GM12878 (cell line): ENCODE data around the gene GBA3. TPM values are rescaled to one million over a fixed set of nuclear protein-coding genes. Genes with fewer than 3 reads are reported as not detected.

Source experiments
- ATAC-seq: fragments of 200-7000 bp; cut with Tn5 transposase; 3 replicates; pipeline ENCODE4 v1.9.1; 2020; ENCODE audit warnings: mild to moderate bottlenecking, moderate library complexity
- BruUV-seq: library from RNA; stranded (reverse); fragments of 400-500 nt; replicated peaks from 2 replicates; lab custom pipeline; 2021; lab: Mats Ljungman, UMichigan
- CTCF ChIA-PET: fragments of 300-600 bp; sonication (Branson Sonifier 250); formaldehyde crosslinking; extraction: SDS; loops from one replicate; lab custom pipeline; 2021; ENCODE audit warnings: inconsistent platforms; lab: Yijun Ruan, JAX
- POLR2A ChIA-PET: fragments of 350-600 bp; formaldehyde crosslinking; extraction: SDS; loops from one replicate; lab custom pipeline; 2021; ENCODE audit warnings: inconsistent platforms; lab: Charles Lee
- RAD21 ChIA-PET: fragments of 300-600 bp; sonication (Branson Sonifier 250); formaldehyde crosslinking; loops from one replicate; lab custom pipeline; 2023; ENCODE audit warnings: antibody characterized with exemption; ENCODE audit not compliant: unreplicated experiment; lab: Charles Lee
- SMC1A ChIA-PET: fragments of 300-600 bp; sonication (Branson Sonifier 250); formaldehyde crosslinking; loops from one replicate; lab custom pipeline; 2023; ENCODE audit not compliant: unreplicated experiment, uncharacterized antibody; lab: Charles Lee
- DNase-seq: peaks from one replicate; pipeline ENCODE4 v3.0.0-alpha.2; 2011; ENCODE audit warnings: low read depth, low spot score
- FAIRE-seq: peaks from 3 replicates; lab custom pipeline; 2011; peaks lifted over from hg19 to GRCh38; lab: Jason Lieb, UNC
- H2AFZ ChIP-seq: 2 replicates; pipeline ENCODE4 v1.6.0; 2011; ENCODE audit warnings: low read depth, low read length, control low read depth; ENCODE audit not compliant: control insufficient read depth
- H3K27ac ChIP-seq: 2 replicates; pipeline ENCODE4 v1.5.1; 2011; ENCODE audit warnings: control low read depth; ENCODE audit not compliant: control insufficient read depth, insufficient read depth
- H3K27me3 ChIP-seq, 2 experiments: replicated peaks in 1 of 2; 2 replicates each; pipeline versions ENCODE4 v1.6.0 to v1.6.1; 2011; ENCODE audit warnings: low read length in 1 of 2; ENCODE audit not compliant: control insufficient read depth in 2 of 2, insufficient read depth in 2 of 2
- H3K36me3 ChIP-seq, 2 experiments: 2 replicates each; pipeline ENCODE4 v1.5.1; 2011; ENCODE audit warnings: low read length in 1 of 2; ENCODE audit not compliant: control insufficient read depth in 2 of 2, insufficient read depth in 2 of 2
- H3K4me1 ChIP-seq: 2 replicates; pipeline ENCODE4 v1.6.1; 2011; ENCODE audit warnings: mild to moderate bottlenecking, low read length, moderate library complexity, mixed read lengths; ENCODE audit not compliant: control insufficient read depth, insufficient read depth
- H3K4me2 ChIP-seq: 2 replicates; pipeline ENCODE4 v1.6.0; 2011; ENCODE audit warnings: control low read depth; ENCODE audit not compliant: control insufficient read depth, insufficient read depth
- H3K4me3 ChIP-seq: fragments of 200-600 bp; sonication (generic); 2 replicates; pipeline ENCODE4 v1.5.1; 2016
- H3K79me2 ChIP-seq: 2 replicates; pipeline ENCODE4 v1.6.0; 2011; ENCODE audit warnings: low read length; ENCODE audit not compliant: control insufficient read depth, insufficient read depth
- H3K9ac ChIP-seq: 2 replicates; pipeline ENCODE4 v1.8.0; 2011; ENCODE audit warnings: low read length, control low read depth, mixed read lengths; ENCODE audit not compliant: control insufficient read depth, insufficient read depth
- H3K9me3 ChIP-seq: replicated peaks from 3 replicates; pipeline ENCODE4 v1.5.1; 2011; ENCODE audit warnings: mild to moderate bottlenecking, low read length; ENCODE audit not compliant: control insufficient read depth, insufficient read depth
- H4K20me1 ChIP-seq: 2 replicates; pipeline ENCODE4 v1.6.0; 2011; ENCODE audit not compliant: control insufficient read depth, insufficient read depth
- JUND ChIP-seq: IDR thresholded peaks from 2 replicates; pipeline ENCODE4 v1.6.1; 2012; ENCODE audit warnings: low read depth, mild to moderate bottlenecking, low read length, improper control_type of control experiment, moderate library complexity
- NFIC ChIP-seq: IDR thresholded peaks from 2 replicates; pipeline ENCODE4 v1.6.1; 2012; ENCODE audit warnings: low read depth, mild to moderate bottlenecking, inconsistent platforms, low read length, moderate library complexity
- PRDM15 ChIP-seq: fragments of 450-650 bp; formaldehyde crosslinking; IDR thresholded peaks from 2 replicates; pipeline ENCODE4 v1.4.0; 2020; ENCODE audit warnings: mild to moderate bottlenecking, moderate library complexity
- SMC3 ChIP-seq: IDR thresholded peaks from 2 replicates; pipeline ENCODE4 v1.6.1; 2011; ENCODE audit warnings: low read length, improper control_type of control experiment, borderline replicate concordance
- in situ Hi-C: fragments of 300-500 bp; cut with MboI; formaldehyde crosslinking; loops from 9 replicates; pipeline ENCODE4 v1.14.3; 2018; ENCODE audit warnings: mixed read lengths
- intact Hi-C: fragments of 100-400 bp; cut with micrococcal nuclease; formaldehyde crosslinking; loops from one replicate; pipeline ENCODE4 v1.14.2; 2022; ENCODE audit not compliant: unreplicated experiment
- polyA plus RNA-seq, 11 experiments: library from polyadenylated mRNA; depleted of rRNA in 4 of 11; unstranded in 6 of 11; stranded (reverse) in 5 of 11; fragments of >200 nt; fragmentation: Nextera tagmentation in 4 of 11; fragmentation: Illumina TruSeq in 1 of 11; extraction: Ambion mirVana in 4 of 11; extraction: Trizol in 1 of 11; gene quantifications; 1 replicate in 1 of 11; 2 replicates in 10 of 11; pipeline versions ENCODE4 v1.2.1 to v1.2.3, GENCODE V29; 2011 to 2016; ENCODE audit warnings: inconsistent platforms in 2 of 11, missing spikeins in 2 of 11, low read depth in 1 of 11
- total RNA-seq, 4 experiments: library from RNA; depleted of rRNA in 3 of 4; stranded (reverse); fragments of >200 nt in 3 of 4; fragmentation: Illumina TruSeq in 1 of 4; extraction: Trizol in 1 of 4; gene quantifications; 2 replicates each; pipeline versions ENCODE4 v1.2.1 to v1.2.3, GENCODE V29; 2013 to 2021

GBA3 gene
- total and polyA plus RNA-seq, 10 of the 15 experiments (the other 5 are each of a cell fraction or from before 2014, with no cell fraction given), result 0.10 to 7.2 (median 0.27) TPM

GRCh38 chr4:22650771-22651170 is 42.0 kb upstream of the GBA3 start:
- ChIA-PET POLR2A (no interaction called here), RAD21 (interaction anchor here (1.1 to 1.4 kb wide), 3 partner anchors 13 to 39 kb away, joined by 3 read pairs; no protein-coding TSS in a partner anchor), SMC1A (interaction anchor here (0.7 to 1.3 kb wide), 3 partner anchors 10 to 14 kb away, joined by 5 to 6 read pairs (median 5); no protein-coding TSS in a partner anchor), CTCF (interaction anchor here (0.7 to 2.0 kb wide), 3 partner anchors 9 to 44 kb away, joined by 3 to 8 read pairs (median 4); no protein-coding TSS in a partner anchor)
- Histone ChIP-seq H3K36me3 (no peaks in the 10 kb centered on the region), H3K79me2 (no peaks in the 10 kb centered on the region), H3K4me3 (no peak overlapping the region), H3K4me1 (no peaks in the 10 kb centered on the region), H4K20me1 (no peaks in the 10 kb centered on the region), H2AFZ (no peak overlapping the region)
- FAIRE-seq (no peak), DNase-seq (no peak), ATAC-seq (no peak)
- no TSS peak for BruUV-seq
- in situ Hi-C loops, result no loop called here
- TF ChIP-seq PRDM15 (CRISPR knock-in tag) (no peak), JUND (no peak), SMC3 (no peak), NFIC (no peak)
- TF ChIP-seq, all 136 proteins: peak for 0
- Histone ChIP-seq H3K27me3 (no peaks in the 10 kb centered on the region), H3K9me3 (no peaks in the 10 kb centered on the region), H3K9ac (no peak overlapping the region), H3K27ac (no peak overlapping the region), H3K4me2 (no peak overlapping the region)
- intact Hi-C loops, result no loop called here
